ENCODE measurements around the gene CDT1.

CDT1 gene

DNA sequence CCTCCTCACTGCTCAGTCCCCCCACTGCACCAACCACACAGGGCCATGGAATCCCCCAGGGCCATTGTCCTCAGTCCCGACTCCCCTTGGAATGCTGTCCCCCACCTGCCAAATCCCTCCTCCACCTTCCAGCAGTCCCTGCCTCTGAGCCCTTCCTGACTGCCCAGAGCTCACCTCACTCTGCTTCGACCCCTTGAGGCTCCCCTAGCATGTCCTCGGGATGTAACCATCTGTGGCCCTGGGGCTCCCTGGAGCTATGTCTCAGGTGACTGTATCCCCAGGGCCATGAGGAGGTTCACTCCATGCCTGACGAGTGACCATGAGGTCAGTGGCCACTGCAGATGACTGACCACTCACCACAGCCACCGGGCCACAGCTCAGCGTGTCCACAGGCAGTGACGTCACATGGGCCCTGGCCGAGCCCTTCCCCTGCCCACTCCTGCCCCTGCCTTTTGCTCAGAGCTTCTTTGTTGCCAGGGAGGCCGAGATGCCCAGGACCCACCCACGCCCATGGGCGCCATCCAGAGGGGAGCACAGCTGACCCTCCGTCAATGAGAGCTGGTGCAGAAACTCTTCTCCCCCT is 10.8 kb upstream of the CDT1 start:
- no peak overlapping the region for H3K9ac ChIP-seq (ENCODE audit: low read depth in 1 of 2, low read length in 2 of 2)
- H3K36me3 ChIP-seq (ENCODE audit: control insufficient read depth in 2 of 2, insufficient read depth in 2 of 2, low read length in 2 of 2), result no peaks in the 10 kb centered on the region
- no peak overlapping the region for H3K27ac ChIP-seq (ENCODE audit: low read depth in 2 of 2, low read length in 2 of 2)
- no peak overlapping the region for H3K4me3 ChIP-seq (ENCODE audit: low read length in 2 of 2)
- H3K4me1 ChIP-seq (ENCODE audit: control insufficient read depth in 2 of 2, insufficient read depth in 2 of 2, low read length in 2 of 2), result peaks cover 0 to 6% of the 10 kb centered on the region in 2 donors
- H3K27me3 ChIP-seq (ENCODE audit: control insufficient read depth in 2 of 2, insufficient read depth in 2 of 2, low read length in 2 of 2), result no peaks in the 10 kb centered on the region
- H3K9me3 ChIP-seq (ENCODE audit: control insufficient read depth in 2 of 2, low read length in 2 of 2), result no peaks in the 10 kb centered on the region

DNA sequence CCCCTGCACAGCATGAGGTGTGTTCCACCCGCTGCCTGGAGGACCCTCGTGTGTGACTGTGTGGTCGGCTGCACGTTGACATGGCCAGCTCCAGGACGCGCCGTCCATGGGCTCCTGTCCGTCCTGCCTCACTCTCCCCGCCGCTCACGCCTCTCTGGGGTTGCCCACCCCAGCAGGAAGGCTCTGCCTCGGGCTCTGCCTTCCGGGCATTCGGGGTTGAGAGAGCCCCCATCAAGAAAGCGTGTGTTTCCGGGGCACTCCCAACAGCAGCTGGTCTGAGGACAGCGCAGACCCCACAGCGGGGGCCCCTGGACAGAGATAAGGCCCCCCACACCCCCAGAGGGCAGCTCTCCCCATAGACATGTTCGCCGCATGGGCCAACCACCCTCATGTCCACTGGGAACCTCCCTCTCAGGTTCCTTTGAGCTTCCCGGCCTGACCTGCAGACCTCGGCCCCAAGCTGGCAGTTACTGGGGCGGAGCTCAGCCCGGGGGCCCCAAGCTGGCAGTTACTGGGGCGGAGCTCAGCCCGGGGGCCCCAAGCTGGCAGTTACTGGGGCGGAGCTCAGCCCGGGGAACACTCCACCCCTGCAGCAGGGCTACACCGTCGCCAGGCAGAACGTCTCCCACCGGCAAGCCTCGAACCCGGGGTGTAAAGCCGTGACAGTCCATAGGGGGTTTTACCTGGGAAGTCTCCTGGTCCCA is 10.2 kb upstream of the CDT1 start:
- Histone ChIP-seq H3K4me3 (ENCODE audit: low read length in 2 of 2) (no peak overlapping the region), H3K27ac (ENCODE audit: low read depth in 2 of 2, low read length in 2 of 2) (no peak overlapping the region), H3K4me1 (ENCODE audit: control insufficient read depth in 2 of 2, insufficient read depth in 2 of 2, low read length in 2 of 2) (peaks cover 0 to 6% of the 10 kb centered on the region in 2 donors), H3K36me3 (ENCODE audit: control insufficient read depth in 2 of 2, insufficient read depth in 2 of 2, low read length in 2 of 2) (no peaks in the 10 kb centered on the region), H3K9ac (ENCODE audit: low read depth in 1 of 2, low read length in 2 of 2) (no peak overlapping the region), H3K27me3 (ENCODE audit: control insufficient read depth in 2 of 2, insufficient read depth in 2 of 2, low read length in 2 of 2) (no peaks in the 10 kb centered on the region), H3K9me3 (ENCODE audit: control insufficient read depth in 2 of 2, low read length in 2 of 2) (no peaks in the 10 kb centered on the region)

DNA sequence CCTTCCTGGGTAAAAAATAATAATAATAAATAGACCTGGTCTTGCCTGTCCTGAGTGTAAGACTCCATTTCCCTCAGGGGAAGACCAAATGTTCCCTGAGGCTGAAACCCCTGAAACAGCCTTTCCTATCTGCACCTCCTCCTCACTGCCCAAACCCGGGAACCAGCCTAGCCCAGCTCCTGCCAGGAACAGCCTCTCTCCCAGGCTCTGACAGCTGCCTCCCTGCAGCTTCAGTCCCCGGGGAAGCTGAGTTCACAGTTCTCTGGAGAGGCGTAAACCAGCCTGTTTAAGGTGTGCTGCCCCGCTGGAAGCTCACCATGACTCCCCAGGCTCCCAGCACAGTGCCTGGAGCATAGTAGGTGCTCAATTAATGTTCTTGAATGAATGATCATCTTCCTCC is 7.3 kb upstream of the CDT1 start:
- Histone ChIP-seq H3K4me3 (ENCODE audit: low read length in 2 of 2) (no peak overlapping the region), H3K9ac (ENCODE audit: low read depth in 1 of 2, low read length in 2 of 2) (no peak overlapping the region), H3K4me1 (ENCODE audit: control insufficient read depth in 2 of 2, insufficient read depth in 2 of 2, low read length in 2 of 2) (peaks cover 0 to 3% of the 10 kb centered on the region in 2 donors), H3K9me3 (ENCODE audit: control insufficient read depth in 2 of 2, low read length in 2 of 2) (no peaks in the 10 kb centered on the region), H3K36me3 (ENCODE audit: control insufficient read depth in 2 of 2, insufficient read depth in 2 of 2, low read length in 2 of 2) (no peaks in the 10 kb centered on the region), H3K27ac (ENCODE audit: low read depth in 2 of 2, low read length in 2 of 2) (no peak overlapping the region), H3K27me3 (ENCODE audit: control insufficient read depth in 2 of 2, insufficient read depth in 2 of 2, low read length in 2 of 2) (no peaks in the 10 kb centered on the region)

DNA sequence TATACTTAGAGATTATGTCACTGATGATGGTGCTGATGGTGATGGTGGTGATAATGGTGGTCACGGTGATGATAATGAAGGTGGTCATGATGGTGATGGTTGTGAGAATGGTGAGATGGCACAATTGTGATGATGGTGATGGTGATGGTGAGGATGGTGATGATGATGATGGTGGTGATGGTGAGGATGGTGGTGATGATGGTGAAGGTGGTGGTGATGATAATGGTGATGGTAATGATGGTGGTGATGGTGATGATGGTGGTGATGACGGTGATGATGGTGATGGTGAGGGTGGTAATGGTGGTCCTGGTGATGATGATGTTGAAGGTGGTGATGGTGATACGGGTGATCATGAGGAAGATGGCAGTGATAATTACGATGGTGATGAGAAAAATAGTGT is 5.5 kb upstream of the CDT1 start:
- Histone ChIP-seq H3K4me3 (ENCODE audit: low read length in 2 of 2) (no peak overlapping the region), H3K4me1 (ENCODE audit: control insufficient read depth in 2 of 2, insufficient read depth in 2 of 2, low read length in 2 of 2) (peaks cover 0 to 3% of the 10 kb centered on the region in 2 donors), H3K9me3 (ENCODE audit: control insufficient read depth in 2 of 2, low read length in 2 of 2) (no peaks in the 10 kb centered on the region), H3K27ac (ENCODE audit: low read depth in 2 of 2, low read length in 2 of 2) (no peak overlapping the region), H3K9ac (ENCODE audit: low read depth in 1 of 2, low read length in 2 of 2) (no peak overlapping the region), H3K36me3 (ENCODE audit: control insufficient read depth in 2 of 2, insufficient read depth in 2 of 2, low read length in 2 of 2) (no peaks in the 10 kb centered on the region), H3K27me3 (ENCODE audit: control insufficient read depth in 2 of 2, insufficient read depth in 2 of 2, low read length in 2 of 2) (no peaks in the 10 kb centered on the region)

DNA sequence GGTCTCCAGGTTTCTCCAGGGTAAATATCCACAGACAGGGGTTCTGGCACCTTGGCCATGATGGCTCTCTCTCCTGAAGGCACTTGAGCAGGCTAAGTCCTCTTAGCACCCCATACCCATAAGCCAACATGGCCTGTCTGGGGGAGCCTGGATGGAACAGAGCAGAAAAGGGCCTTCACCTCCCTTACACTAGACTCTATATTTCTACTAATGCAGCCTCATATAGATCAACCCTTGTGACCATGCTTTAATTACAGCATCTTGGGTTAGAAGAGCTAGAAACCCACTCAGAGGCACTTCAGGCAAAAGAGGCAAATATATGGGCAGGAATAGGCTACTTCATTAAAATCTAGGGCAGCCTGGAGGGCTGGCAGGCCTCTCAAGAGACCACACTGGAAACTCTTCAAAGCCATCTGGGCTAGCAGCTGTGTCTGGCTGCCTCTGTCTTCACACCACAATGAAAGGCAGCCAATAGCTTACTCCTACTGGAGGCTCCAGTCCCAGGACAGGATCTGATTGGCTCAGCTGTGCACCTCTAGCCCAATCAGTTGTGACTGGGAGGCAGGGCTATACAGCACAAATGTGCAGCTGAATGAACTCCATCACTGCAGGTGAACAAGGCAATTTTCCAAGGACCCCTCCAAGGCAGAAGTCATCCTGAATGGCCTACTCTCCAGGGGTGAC is 4.7 kb upstream of the CDT1 start:
- Histone ChIP-seq H3K4me1 (ENCODE audit: control insufficient read depth in 2 of 2, insufficient read depth in 2 of 2, low read length in 2 of 2) (peaks cover 0 to under 1% of the 10 kb centered on the region in 2 donors), H3K27ac (ENCODE audit: low read depth in 2 of 2, low read length in 2 of 2) (no peak overlapping the region)

DNA sequence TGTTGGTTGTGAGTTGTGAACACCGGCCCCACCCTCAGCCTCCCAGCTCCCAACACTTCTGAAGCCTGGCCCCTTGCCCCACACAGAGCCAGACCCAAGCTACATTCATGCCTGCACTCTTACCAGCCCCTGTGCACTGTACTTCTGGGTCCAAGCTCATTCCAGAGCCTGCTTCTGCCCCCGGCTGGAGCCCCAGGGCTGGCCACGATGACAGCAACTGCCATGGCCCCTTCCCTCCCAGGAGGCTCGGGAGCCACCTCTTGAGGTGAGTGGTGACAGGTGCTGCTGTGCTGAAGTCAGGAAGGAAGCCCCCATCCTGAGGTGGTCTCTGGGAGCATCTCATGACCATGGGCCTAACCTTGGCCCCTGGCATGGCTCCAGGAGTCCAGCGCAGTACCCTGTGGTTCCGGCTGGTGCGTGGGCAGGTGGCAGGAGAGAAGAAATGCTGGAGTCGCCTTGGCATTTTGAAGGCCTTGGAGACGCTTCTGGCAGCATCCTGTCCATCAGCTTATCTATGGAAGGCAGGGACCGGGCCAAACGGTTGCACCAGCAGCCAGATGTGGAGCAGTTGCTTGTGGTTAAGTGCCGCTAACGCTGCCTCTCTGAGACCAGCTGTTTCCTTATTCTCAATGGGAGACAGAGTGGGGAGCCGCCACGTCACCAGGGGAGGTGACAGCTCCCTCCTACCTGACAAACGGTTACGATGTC is 3.9 kb upstream of the CDT1 start:
- Histone ChIP-seq H3K4me3 (ENCODE audit: low read length in 2 of 2) (no peak overlapping the region), H3K9me3 (ENCODE audit: control insufficient read depth in 2 of 2, low read length in 2 of 2) (no peaks in the 10 kb centered on the region), H3K27me3 (ENCODE audit: control insufficient read depth in 2 of 2, insufficient read depth in 2 of 2, low read length in 2 of 2) (no peaks in the 10 kb centered on the region), H3K36me3 (ENCODE audit: control insufficient read depth in 2 of 2, insufficient read depth in 2 of 2, low read length in 2 of 2) (no peaks in the 10 kb centered on the region), H3K4me1 (ENCODE audit: control insufficient read depth in 2 of 2, insufficient read depth in 2 of 2, low read length in 2 of 2) (peaks cover 0 to 7% of the 10 kb centered on the region in 2 donors), H3K27ac (ENCODE audit: low read depth in 2 of 2, low read length in 2 of 2) (no peak overlapping the region), H3K9ac (ENCODE audit: low read depth in 1 of 2, low read length in 2 of 2) (no peak overlapping the region)

More for the DNA sequence above, 4.7 kb upstream of the CDT1 start:
- H3K36me3 ChIP-seq (ENCODE audit: control insufficient read depth in 2 of 2, insufficient read depth in 2 of 2, low read length in 2 of 2), result no peaks in the 10 kb centered on the region
- no peaks in the 10 kb centered on the region for H3K27me3 ChIP-seq (ENCODE audit: control insufficient read depth in 2 of 2, insufficient read depth in 2 of 2, low read length in 2 of 2)
- H3K4me3 ChIP-seq (ENCODE audit: low read length in 2 of 2), result no peak overlapping the region
- H3K9ac ChIP-seq (ENCODE audit: low read depth in 1 of 2, low read length in 2 of 2), result no peak overlapping the region
- H3K9me3 ChIP-seq (ENCODE audit: control insufficient read depth in 2 of 2, low read length in 2 of 2), result no peaks in the 10 kb centered on the region

DNA sequence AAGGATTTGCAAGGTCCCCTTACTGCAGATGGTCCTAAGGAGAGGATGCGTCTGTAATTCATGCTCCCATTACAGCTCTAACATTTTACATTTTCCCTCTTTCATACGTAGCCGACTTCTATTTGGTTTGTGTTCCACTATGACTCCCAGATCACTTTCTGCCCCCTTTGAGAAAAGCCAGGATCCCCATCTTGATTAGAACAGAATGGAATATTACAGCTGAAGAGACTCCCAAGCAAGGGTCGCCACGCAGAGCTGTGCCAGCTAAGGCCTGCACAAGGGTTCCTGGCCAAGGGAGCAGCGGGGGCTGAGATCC is 3.4 kb upstream of the CDT1 start:
- no peaks in the 10 kb centered on the region for H3K27me3 ChIP-seq (ENCODE audit: control insufficient read depth in 2 of 2, insufficient read depth in 2 of 2, low read length in 2 of 2)
- H3K9ac ChIP-seq (ENCODE audit: low read depth in 1 of 2, low read length in 2 of 2), result no peak overlapping the region
- H3K9me3 ChIP-seq (ENCODE audit: control insufficient read depth in 2 of 2, low read length in 2 of 2), result no peaks in the 10 kb centered on the region
- peaks cover 0 to 8% of the 10 kb centered on the region in 2 donors for H3K4me1 ChIP-seq (ENCODE audit: control insufficient read depth in 2 of 2, insufficient read depth in 2 of 2, low read length in 2 of 2)
- H3K27ac ChIP-seq (ENCODE audit: low read depth in 2 of 2, low read length in 2 of 2), result no peak overlapping the region
- H3K36me3 ChIP-seq (ENCODE audit: control insufficient read depth in 2 of 2, insufficient read depth in 2 of 2, low read length in 2 of 2), result no peaks in the 10 kb centered on the region
- no peak overlapping the region for H3K4me3 ChIP-seq (ENCODE audit: low read length in 2 of 2)

DNA sequence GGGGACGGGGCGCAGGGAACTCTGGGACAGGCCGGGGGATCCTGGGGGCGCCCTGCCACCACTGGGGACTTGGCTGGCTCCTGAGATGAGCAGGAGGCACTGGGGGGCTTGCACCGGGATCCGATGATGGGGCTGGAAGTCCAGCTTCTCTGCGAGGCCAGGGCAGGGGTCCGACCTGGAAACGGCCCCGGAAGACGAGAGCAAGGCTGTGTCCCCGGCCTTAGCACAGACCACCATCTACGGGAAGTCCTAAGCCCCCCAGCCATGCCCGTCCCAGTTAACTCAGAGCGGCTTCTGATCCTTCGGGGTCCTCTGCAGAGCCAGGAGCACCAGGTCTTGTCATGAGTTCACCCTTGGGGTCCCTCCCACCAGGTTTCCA is 573 bp downstream of the CDT1 start:
- H3K4me3 ChIP-seq (ENCODE audit: low read length in 2 of 2), result peak overlapping the region; percentile 48 to 63
- H3K9ac ChIP-seq (ENCODE audit: low read depth in 1 of 2, low read length in 2 of 2), result peak overlapping the region in 1 of 2 donors; percentile 12
- H3K27me3 ChIP-seq (ENCODE audit: control insufficient read depth in 2 of 2, insufficient read depth in 2 of 2, low read length in 2 of 2), result no peaks in the 10 kb centered on the region
- no peak overlapping the region for H3K27ac ChIP-seq (ENCODE audit: low read depth in 2 of 2, low read length in 2 of 2)
- H3K9me3 ChIP-seq (ENCODE audit: control insufficient read depth in 2 of 2, low read length in 2 of 2), result no peaks in the 10 kb centered on the region
- peaks cover 3 to 5% of the 10 kb centered on the region in 2 donors for H3K36me3 ChIP-seq (ENCODE audit: control insufficient read depth in 2 of 2, insufficient read depth in 2 of 2, low read length in 2 of 2)
- peaks cover 0 to 8% of the 10 kb centered on the region in 2 donors for H3K4me1 ChIP-seq (ENCODE audit: control insufficient read depth in 2 of 2, insufficient read depth in 2 of 2, low read length in 2 of 2)

DNA sequence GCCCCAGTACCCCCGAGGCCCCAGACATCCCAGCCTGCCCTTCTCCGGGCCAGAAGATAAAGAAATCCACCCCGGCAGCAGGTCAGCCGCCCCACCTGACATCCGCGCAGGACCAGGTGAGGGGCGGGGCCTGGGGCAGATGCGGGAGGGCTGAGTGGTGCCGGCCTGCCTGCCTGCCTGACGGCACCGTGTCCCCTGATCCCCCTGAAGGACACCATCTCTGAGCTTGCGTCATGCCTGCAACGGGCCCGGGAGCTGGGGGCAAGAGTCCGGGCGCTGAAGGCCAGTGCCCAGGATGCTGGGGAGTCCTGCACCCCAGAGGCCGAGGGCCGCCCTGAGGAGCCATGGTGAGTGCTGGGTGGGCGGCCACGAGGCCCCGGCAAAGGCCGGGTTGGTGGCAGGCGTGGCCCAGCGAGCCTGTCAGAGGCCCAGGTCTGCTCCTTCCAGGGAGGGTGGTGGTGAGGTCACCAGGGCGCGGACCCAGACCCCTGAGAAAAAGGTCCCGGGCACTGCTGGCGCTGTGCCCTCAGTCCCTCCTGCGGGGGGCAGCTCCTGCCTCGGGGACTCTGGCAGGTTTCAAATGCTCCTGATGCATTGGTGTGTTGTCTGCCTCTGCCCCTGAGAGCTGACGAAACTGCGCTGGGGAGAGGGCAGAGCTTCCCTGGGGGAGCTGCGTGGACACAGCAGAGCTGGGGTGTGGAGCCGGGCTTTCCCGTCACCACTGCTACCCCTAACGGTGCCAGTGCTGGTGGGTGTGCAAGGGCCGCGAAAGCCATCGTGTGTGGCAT is 1.2 kb downstream of the CDT1 start:
- Histone ChIP-seq H3K27ac (ENCODE audit: low read depth in 2 of 2, low read length in 2 of 2) (no peak overlapping the region), H3K27me3 (ENCODE audit: control insufficient read depth in 2 of 2, insufficient read depth in 2 of 2, low read length in 2 of 2) (no peaks in the 10 kb centered on the region), H3K4me1 (ENCODE audit: control insufficient read depth in 2 of 2, insufficient read depth in 2 of 2, low read length in 2 of 2) (peaks cover 1 to 9% of the 10 kb centered on the region in 2 donors), H3K9ac (ENCODE audit: low read depth in 1 of 2, low read length in 2 of 2) (peak overlapping the region in 1 of 2 donors; percentile 12), H3K4me3 (ENCODE audit: low read length in 2 of 2) (peak overlapping the region; percentile 48 to 63), H3K9me3 (ENCODE audit: control insufficient read depth in 2 of 2, low read length in 2 of 2) (no peaks in the 10 kb centered on the region), H3K36me3 (ENCODE audit: control insufficient read depth in 2 of 2, insufficient read depth in 2 of 2, low read length in 2 of 2) (peaks cover 8 to 11% of the 10 kb centered on the region in 2 donors)

All from mucosa of rectum (tissue), 2 donors.